GM21786 (cell line): ENCODE measurements around the gene CELF5.
"Not testable (repeated sequence)": the region's sequence is repeated elsewhere in the genome, so short reads cannot be mapped to it uniquely, and the experiment has no call there.

ENCODE experiments used
- ATAC-seq: cut with Tn5 transposase; IDR thresholded peaks from one replicate; pipeline ENCODE4 v1.9.1; 2021; ENCODE audit not compliant: unreplicated experiment

The CELF5 gene

GRCh38 chr19:3189702-3190469 lies 34.6 kb upstream of the CELF5 start:
- ATAC-seq: no peak

- ATAC-seq: no peak
Observed at GRCh38 chr19:3190470-3190770, 34.0 kb upstream of the CELF5 start.

- ATAC-seq: no peak
Observed at GRCh38 chr19:3190921-3191805, 33.3 kb upstream of the CELF5 start.

GRCh38 chr19:3191806-3192104 lies 32.7 kb upstream of the CELF5 start:
- not testable (repeated sequence) for ATAC-seq

- ATAC-seq: no peak
Observed at GRCh38 chr19:3192228-3192635, 32.2 kb upstream of the CELF5 start.

- ATAC-seq: no peak
Observed at GRCh38 chr19:3192684-3193083, 31.8 kb upstream of the CELF5 start.

- no peak for ATAC-seq
Observed at GRCh38 chr19:3193256-3194105, 31.0 kb upstream of the CELF5 start.

GRCh38 chr19:3194106-3195087 lies 30.1 kb upstream of the CELF5 start:
- ATAC-seq: no peak

- no peak for ATAC-seq
Observed at GRCh38 chr19:3196064-3196932, 28.2 kb upstream of the CELF5 start.

GRCh38 chr19:3196933-3197205 lies 27.6 kb upstream of the CELF5 start:
- ATAC-seq: no peak

- ATAC-seq: no peak
Observed at GRCh38 chr19:3198901-3199700, 25.4 kb upstream of the CELF5 start.

GRCh38 chr19:3201072-3201700 lies 23.3 kb upstream of the CELF5 start:
- ATAC-seq: no peak

GRCh38 chr19:3201911-3202310 lies 22.6 kb upstream of the CELF5 start:
- ATAC-seq: no peak

GRCh38 chr19:3202346-3202745 lies 22.1 kb upstream of the CELF5 start:
- ATAC-seq: no peak

- ATAC-seq: not testable (repeated sequence)
Observed at GRCh38 chr19:3202895-3203294, 21.6 kb upstream of the CELF5 start.

- ATAC-seq: no peak
Observed at GRCh38 chr19:3203805-3204645, 20.4 kb upstream of the CELF5 start.

GRCh38 chr19:3204646-3205275 lies 19.7 kb upstream of the CELF5 start:
- ATAC-seq: no peak
